ENCODE results near the gene VPS13D.

The VPS13D gene

DNA sequence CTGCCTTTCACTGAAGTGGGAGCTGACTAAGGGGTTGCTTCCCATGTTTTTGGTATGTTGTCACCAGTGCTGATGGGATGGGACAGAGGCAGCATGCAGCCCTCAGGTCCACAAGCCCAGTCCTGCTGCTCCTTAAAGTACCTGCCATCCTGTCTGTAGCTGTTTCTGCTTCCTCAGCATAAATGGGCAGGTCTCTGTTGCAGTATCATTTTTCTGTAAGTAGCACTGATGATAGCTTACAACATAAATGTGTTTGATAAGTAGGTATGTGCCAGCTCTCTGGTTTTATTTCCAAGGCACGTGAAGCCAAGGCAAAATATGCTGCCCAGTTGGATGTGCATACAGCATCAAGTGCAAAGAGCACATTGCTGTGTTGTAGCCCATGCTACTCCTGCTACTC is 173.0 kb downstream of the VPS13D start:
- Mint-ChIP-seq H3K4me1 (ENCODE audit: low read depth) (peaks cover 30% of the 10 kb centered on the region), H3K27me3 (no peaks in the 10 kb centered on the region), H3K4me3 (no peak overlapping the region), H3K36me3 (ENCODE audit: low read depth) (peaks cover 63% of the 10 kb centered on the region), H3K27ac (no peak overlapping the region), H3K9me3 (no peaks in the 10 kb centered on the region)
- intact Hi-C loops (cut with micrococcal nuclease): loop anchor here (10.0 kb wide), 1 partner anchor 212 kb away; the partner anchor contains the start of gene DHRS3

DNA sequence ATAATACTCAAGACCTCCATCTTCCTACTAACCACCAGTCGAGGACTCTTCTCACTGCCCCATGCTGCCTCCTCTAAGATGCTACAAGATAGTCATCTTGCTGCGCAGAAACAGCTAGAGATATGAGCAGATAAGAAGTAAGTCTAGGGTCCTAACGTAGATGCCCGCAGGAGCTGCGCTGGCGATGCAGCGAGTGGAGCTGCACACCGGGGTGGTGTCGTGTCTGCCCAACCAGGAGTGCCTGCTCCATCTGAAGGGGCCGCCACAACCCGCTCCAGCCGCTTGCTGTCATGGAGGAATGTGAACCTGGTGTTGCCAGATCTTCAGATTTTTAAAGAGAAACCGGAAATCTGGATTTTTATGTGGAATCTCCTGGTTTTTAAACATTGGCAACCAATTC is 175.1 kb downstream of the VPS13D start:
- intact Hi-C loops (cut with micrococcal nuclease): loop anchor here (10.0 kb wide), 1 partner anchor 210 kb away; the partner anchor contains the start of gene DHRS3
- H3K27ac Mint-ChIP-seq: no peak overlapping the region
- H3K9me3 Mint-ChIP-seq: peaks cover 6% of the 10 kb centered on the region
- no peaks in the 10 kb centered on the region for H3K27me3 Mint-ChIP-seq
- H3K4me3 Mint-ChIP-seq: no peak overlapping the region
- peaks cover 76% of the 10 kb centered on the region for H3K36me3 Mint-ChIP-seq (ENCODE audit: low read depth)
- peaks cover 36% of the 10 kb centered on the region for H3K4me1 Mint-ChIP-seq (ENCODE audit: low read depth)

DNA sequence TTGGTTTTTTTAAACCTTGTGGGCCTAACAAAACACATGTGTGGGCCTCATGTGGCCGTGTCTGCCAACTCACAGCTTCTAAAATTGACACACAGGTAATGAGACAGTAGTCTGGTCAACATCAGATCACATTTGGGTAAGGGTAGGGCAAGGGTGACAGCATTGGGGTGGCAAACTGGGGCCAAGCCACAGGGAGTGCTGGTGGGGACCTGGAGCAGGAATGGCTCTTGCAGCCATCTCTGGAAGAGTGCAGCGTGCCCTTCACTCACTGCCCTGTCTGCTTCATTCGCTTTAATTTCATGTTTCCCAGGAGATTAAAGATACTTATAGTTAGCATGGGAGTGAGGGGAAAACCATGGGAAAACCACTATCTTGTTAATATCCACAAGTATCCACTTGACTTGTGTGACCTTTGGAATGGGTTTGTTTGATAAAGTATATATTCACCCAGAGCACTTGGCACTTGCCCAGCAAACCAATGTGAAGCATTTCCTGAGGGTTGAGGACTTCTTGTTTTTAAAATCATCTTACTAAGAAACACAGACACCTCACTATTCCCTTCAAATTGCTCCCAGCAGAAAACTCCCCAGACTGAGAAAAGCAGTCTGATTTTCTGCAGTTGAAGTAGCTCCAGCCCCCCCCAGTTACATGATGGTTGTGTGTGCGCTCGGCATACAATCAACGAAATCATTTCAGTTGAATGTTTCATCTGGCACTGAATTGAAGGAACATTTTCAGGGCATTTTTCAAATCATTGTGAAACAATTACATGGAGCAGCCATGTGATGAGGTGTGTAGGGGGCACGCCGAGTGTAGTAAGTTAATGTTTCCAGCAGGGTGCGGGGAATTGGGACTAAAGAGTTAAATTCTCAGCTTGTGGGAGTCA is 175.7 kb downstream of the VPS13D start:
- intact Hi-C loops (cut with micrococcal nuclease): loop anchor here (10.0 kb wide), 1 partner anchor 209 kb away; the partner anchor contains the start of gene DHRS3

DNA sequence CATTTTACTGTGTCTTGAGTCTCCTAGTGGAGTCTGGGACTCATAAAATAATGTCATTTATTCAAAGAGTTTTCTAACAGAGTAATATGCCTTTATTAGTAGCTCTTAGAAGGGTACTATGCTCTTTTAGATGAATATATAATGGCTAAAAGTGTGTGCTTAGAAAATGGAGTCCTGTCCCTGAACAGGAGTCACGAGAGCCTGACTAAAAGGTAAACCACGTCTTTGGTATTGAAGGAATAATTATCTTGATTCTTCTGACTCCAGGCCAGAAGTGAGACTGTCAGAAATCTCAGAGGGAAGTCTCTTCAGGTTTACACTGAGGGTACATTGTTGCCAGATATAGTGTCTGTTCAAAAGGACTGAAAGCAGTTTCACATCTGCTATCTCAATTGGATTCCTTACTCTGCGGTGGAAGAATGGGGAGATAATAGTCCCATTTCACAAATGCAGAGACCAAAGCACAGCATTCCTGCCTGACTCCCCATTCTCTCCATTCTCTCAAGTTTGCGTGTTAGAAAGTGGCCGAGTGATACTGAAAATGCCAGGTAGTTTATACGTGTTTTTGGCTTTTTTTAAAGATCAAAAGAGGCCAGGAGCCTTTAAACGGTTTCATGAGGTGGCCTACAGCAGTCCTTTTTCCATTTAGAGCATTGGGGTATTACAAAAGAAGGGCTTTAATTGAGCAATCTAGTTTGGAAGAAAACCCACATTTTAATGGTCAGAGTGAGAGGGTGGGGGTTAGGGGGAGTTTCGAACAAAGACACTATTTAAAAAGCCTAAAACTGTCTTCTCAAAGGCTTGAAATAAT is 176.6 kb downstream of the VPS13D start:
- intact Hi-C loops (cut with micrococcal nuclease): loop anchor here (10.0 kb wide), 1 partner anchor 208 kb away; the partner anchor contains the start of gene DHRS3
- Mint-ChIP-seq H3K9me3 (peaks cover 12% of the 10 kb centered on the region), H3K4me3 (no peak overlapping the region), H3K4me1 (ENCODE audit: low read depth) (peaks cover 36% of the 10 kb centered on the region), H3K27me3 (no peaks in the 10 kb centered on the region), H3K36me3 (ENCODE audit: low read depth) (peaks cover 72% of the 10 kb centered on the region), H3K27ac (no peak overlapping the region)

More for the DNA sequence above, 175.7 kb downstream of the VPS13D start:
- Mint-ChIP-seq H3K36me3 (ENCODE audit: low read depth) (peaks cover 76% of the 10 kb centered on the region), H3K27ac (no peak overlapping the region), H3K27me3 (no peaks in the 10 kb centered on the region), H3K4me1 (ENCODE audit: low read depth) (peaks cover 36% of the 10 kb centered on the region), H3K9me3 (peaks cover 12% of the 10 kb centered on the region), H3K4me3 (no peak overlapping the region)

DNA sequence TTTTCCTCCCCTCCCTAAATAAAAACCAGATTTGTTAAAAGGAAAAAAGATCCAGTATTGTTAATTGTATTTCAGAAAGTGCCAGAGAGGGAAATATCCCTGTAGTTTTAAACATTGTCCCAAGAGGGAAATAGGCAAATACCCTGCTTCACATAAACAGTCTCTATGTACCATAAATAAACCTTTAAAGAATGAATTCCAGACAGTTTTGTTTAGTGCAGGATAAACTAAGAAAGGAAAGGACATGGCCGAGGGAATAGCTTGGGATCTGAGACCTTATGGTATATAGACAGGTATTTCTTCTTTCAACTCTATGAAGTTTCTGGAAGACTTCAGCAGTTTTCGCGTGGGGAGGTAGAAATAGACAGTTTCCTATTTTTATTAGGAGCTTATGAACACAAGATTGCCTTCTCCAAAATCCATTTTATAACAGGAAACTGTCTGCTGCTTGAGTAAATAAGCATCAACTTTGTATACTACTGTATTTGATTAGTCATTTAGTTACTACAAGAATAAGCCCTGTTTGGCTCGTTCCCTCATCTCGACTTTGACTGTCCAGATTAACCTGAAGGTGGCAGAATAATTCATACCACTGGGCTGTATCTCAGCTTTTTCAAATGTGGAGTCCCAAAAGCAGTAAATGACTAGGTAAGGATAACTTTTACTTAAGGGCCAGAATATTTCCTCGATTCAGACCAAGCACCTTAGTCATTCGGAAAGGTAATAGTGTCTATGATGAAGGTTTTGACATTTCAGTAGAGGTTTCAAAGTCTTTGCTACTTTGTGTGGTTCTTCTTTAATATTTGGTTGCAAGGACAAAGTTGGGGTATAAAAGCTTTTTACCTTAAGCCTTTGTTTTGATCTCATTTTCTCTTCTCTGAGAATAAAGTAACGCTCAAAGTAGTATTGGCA is 177.5 kb downstream of the VPS13D start:
- peaks cover 12% of the 10 kb centered on the region for H3K9me3 Mint-ChIP-seq
- no peak overlapping the region for H3K27ac Mint-ChIP-seq
- H3K4me1 Mint-ChIP-seq (ENCODE audit: low read depth): peaks cover 36% of the 10 kb centered on the region
- intact Hi-C loops (cut with micrococcal nuclease): loop anchor here (10.0 kb wide), 1 partner anchor 207 kb away; the partner anchor contains the start of gene DHRS3
- H3K36me3 Mint-ChIP-seq (ENCODE audit: low read depth): peaks cover 73% of the 10 kb centered on the region
- H3K4me3 Mint-ChIP-seq: no peak overlapping the region
- no peaks in the 10 kb centered on the region for H3K27me3 Mint-ChIP-seq

DNA sequence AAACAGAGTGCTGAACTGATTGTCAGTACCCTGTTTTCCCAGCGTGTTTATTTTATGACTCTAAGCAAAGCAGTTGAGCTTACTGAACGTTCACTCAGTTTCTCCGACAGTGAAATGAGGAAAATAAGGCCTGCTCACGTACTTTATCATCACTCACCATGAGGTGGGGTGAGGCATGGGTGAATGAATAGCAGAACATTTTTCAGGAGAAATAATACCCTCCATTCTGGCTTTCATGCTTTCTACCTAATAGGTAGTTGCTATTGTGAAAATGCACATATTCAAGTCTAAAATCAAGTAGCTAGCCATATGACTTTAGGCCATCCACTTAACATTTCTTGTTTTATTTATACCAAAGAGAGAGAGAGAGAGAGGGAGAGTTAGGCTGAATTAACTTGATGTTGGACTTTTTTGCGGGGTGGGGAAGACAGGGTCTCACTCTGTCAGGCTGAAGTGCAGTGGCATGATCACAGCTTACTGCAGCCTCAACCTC is 178.2 kb downstream of the VPS13D start:
- H3K9me3 Mint-ChIP-seq: peaks cover 12% of the 10 kb centered on the region
- H3K4me1 Mint-ChIP-seq (ENCODE audit: low read depth): peaks cover 36% of the 10 kb centered on the region
- H3K36me3 Mint-ChIP-seq (ENCODE audit: low read depth): peaks cover 72% of the 10 kb centered on the region
- intact Hi-C loops (cut with micrococcal nuclease): loop anchor here (10.0 kb wide), 1 partner anchor 207 kb away; the partner anchor contains the start of gene DHRS3
- no peak overlapping the region for H3K27ac Mint-ChIP-seq
- no peaks in the 10 kb centered on the region for H3K27me3 Mint-ChIP-seq
- no peak overlapping the region for H3K4me3 Mint-ChIP-seq

DNA sequence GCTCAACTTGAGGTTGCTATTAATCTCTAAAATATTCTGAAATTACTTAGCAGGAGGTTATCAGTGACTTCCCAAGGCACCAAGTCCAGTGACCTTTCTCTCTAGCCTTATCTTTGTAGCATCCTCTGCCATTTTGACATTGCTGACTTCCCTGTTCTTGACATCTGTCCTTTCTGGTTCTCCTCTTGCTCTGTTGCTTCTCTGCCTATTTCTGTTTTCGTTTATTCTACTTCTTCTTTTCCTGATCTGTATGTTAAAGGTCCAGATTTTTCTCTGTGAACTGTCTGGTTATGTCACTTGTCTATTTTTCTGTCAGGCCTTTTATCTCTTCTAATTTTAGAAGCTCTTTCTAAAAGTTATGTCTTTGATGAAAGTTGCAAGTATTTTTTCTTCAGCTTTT is 178.8 kb downstream of the VPS13D start:
- H3K4me3 Mint-ChIP-seq: no peak overlapping the region
- no peak overlapping the region for H3K27ac Mint-ChIP-seq
- peaks cover 36% of the 10 kb centered on the region for H3K4me1 Mint-ChIP-seq (ENCODE audit: low read depth)
- peaks cover 12% of the 10 kb centered on the region for H3K9me3 Mint-ChIP-seq
- no peaks in the 10 kb centered on the region for H3K27me3 Mint-ChIP-seq
- intact Hi-C loops (cut with micrococcal nuclease): loop anchor here (10.0 kb wide), 1 partner anchor 206 kb away; the partner anchor contains the start of gene DHRS3
- H3K36me3 Mint-ChIP-seq (ENCODE audit: low read depth): peaks cover 70% of the 10 kb centered on the region

DNA sequence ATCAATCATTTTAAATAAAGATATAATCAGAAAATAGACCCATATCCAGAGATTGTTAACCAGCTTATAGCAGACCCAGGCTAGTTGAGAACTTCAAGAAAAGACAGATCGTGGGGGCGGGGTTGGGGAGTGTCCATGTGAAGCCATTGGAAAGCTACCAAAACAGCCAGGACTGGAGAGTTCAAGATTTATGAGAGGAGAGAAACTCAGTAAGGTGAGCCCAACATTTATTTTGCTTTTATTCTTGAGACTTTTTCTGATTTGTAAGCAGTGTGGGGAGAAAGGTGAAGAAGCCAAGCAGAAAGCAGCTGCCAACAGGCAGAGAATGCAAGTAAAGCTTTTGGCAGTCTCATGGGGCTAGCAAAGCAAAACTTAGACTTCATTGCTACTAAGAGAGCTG is 179.9 kb downstream of the VPS13D start:
- Mint-ChIP-seq H3K4me1 (ENCODE audit: low read depth) (peaks cover 38% of the 10 kb centered on the region), H3K9me3 (peaks cover 12% of the 10 kb centered on the region), H3K4me3 (no peak overlapping the region), H3K27me3 (no peaks in the 10 kb centered on the region), H3K27ac (no peak overlapping the region), H3K36me3 (ENCODE audit: low read depth) (peaks cover 68% of the 10 kb centered on the region)
- intact Hi-C loops (cut with micrococcal nuclease): loop anchor here (10.0 kb wide), 1 partner anchor 205 kb away; the partner anchor contains the start of gene DHRS3

DNA sequence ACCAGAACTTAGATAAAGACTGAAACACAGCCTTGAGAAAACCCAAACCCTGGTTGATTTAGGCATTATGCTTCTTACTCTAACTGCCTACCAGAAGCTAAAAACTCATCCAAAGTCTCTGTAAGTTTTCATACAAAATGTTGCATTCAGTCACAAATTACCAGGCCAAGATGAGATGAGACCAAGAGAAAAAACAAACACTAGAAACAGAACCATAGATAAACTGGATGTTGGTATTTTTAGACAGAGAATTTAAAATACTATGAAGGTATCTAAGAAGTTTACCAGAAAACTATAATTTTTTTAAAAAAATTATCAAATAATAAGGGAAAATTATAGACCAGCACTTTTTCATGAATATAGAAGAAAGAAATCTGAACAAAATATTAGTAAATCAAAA is 180.5 kb downstream of the VPS13D start:
- Mint-ChIP-seq H3K27ac (no peak overlapping the region), H3K27me3 (no peaks in the 10 kb centered on the region), H3K4me1 (ENCODE audit: low read depth) (peaks cover 37% of the 10 kb centered on the region), H3K9me3 (peaks cover 12% of the 10 kb centered on the region), H3K36me3 (ENCODE audit: low read depth) (peaks cover 64% of the 10 kb centered on the region), H3K4me3 (no peak overlapping the region)
- intact Hi-C loops (cut with micrococcal nuclease): no loop called here

DNA sequence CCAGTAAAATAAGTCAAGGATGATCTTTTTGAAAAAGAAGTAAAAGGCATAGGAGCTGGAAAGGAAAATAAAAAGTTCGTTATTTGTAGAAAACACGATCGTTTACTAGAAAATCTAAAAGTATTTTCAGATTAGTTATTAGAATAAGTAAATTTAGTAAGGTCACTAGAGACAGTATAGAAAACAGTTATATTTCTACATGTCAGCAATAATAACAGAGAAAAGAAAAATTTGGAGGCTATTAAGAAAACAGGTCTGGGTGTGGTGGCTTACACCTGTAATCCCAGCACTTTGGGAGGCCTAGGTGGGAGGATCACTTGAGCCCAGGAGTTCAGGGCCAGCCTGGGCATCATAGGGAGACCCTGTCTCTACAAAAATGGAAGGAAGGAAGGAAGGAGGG is 181.3 kb downstream of the VPS13D start:
- no peak overlapping the region for H3K27ac Mint-ChIP-seq
- no peaks in the 10 kb centered on the region for H3K27me3 Mint-ChIP-seq
- peaks cover 64% of the 10 kb centered on the region for H3K36me3 Mint-ChIP-seq (ENCODE audit: low read depth)
- H3K4me1 Mint-ChIP-seq (ENCODE audit: low read depth): peaks cover 37% of the 10 kb centered on the region
- peaks cover 12% of the 10 kb centered on the region for H3K9me3 Mint-ChIP-seq
- intact Hi-C loops (cut with micrococcal nuclease): no loop called here
- H3K4me3 Mint-ChIP-seq: no peak overlapping the region

DNA sequence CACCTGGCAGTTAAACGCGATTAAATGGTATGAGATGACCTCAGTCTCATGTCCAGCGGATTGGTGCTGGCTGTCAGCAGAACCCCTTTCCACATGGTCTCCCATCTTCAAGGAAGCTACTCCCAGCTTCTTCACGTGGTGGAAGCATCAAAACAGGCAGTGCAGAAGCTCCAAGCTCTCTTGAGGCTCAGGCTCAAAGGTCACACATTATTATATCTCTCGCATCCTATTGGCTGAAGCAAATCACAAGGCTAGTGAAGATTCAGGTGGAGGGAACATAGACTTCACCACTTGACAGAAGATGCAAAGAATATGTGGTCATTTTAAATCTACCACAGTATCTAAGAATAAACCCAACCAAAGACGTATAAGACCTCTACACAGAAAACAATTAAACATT is 181.9 kb downstream of the VPS13D start:
- H3K4me1 Mint-ChIP-seq (ENCODE audit: low read depth): peaks cover 34% of the 10 kb centered on the region
- H3K9me3 Mint-ChIP-seq: peaks cover 12% of the 10 kb centered on the region
- H3K27me3 Mint-ChIP-seq: no peaks in the 10 kb centered on the region
- H3K27ac Mint-ChIP-seq: no peak overlapping the region
- H3K36me3 Mint-ChIP-seq (ENCODE audit: low read depth): peaks cover 70% of the 10 kb centered on the region
- no peak overlapping the region for H3K4me3 Mint-ChIP-seq
- intact Hi-C loops (cut with micrococcal nuclease): no loop called here

DNA sequence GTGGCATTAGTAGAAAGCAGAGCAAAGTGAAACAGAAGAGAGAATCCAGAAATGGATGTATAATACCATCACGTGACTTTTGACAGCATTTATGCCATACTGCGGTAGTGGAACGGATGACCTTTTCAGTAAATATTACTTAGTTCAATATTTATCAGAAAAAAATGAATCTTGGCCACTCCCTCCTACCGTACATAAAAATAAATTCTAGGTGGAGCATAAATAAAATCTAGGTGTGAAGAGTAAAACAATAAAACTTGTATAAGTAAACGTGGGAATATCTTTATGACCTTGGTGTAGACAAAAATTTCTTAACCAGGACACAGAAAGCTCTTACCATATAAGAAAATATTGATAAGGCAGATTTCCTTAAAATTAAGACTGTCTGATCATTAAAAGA is 182.6 kb downstream of the VPS13D start:
- Mint-ChIP-seq H3K9me3 (peaks cover 12% of the 10 kb centered on the region), H3K27ac (no peak overlapping the region), H3K4me3 (no peak overlapping the region), H3K4me1 (ENCODE audit: low read depth) (peaks cover 27% of the 10 kb centered on the region), H3K27me3 (no peaks in the 10 kb centered on the region), H3K36me3 (ENCODE audit: low read depth) (peaks cover 76% of the 10 kb centered on the region)
- intact Hi-C loops (cut with micrococcal nuclease): no loop called here

All from dendritic cell treated with granulocyte-macrophage colony-stimulating factor and Interleukin-4, amounts not matched to agents 40 ng/mL and 50 ng/mL, for 4 days (primary cell).